Spleen (tissue), 11 donors: ENCODE measurements around the gene SLC43A1. TPM values are rescaled to one million over a fixed set of nuclear protein-coding genes. Genes with fewer than 3 reads are reported as not detected.
A peak's percentile ranks its signal among the peaks of the same experiment; 100 is the strongest.

Experiments
- DNase-seq: peaks from one replicate; pipeline ENCODE4 v3.0.0-alpha.2; 2020
- H3K27ac ChIP-seq, 8 donors: fragments of 200-600 bp; sonication (generic) in 7 of 8; 1 replicate in 4 of 8; 2 replicates in 4 of 8; pipeline versions ENCODE4 v1.5.0 to v1.8.0; 2016 to 2021; ENCODE audit warnings: inconsistent platforms in 4 of 8, mild to moderate bottlenecking in 4 of 8, moderate library complexity in 1 of 8
- H3K27me3 ChIP-seq, 7 donors: fragments of 200-600 bp; sonication (generic) in 6 of 7; replicated peaks in 1 of 7; 1 replicate in 4 of 7; 2 replicates in 3 of 7; pipeline versions ENCODE4 v1.5.0 to v1.8.0; 2016 to 2021; ENCODE audit warnings: inconsistent platforms in 3 of 7, mild to moderate bottlenecking in 1 of 7
- H3K36me3 ChIP-seq, 6 donors: fragments of 200-600 bp; sonication (generic) in 5 of 6; 1 replicate in 4 of 6; 2 replicates in 2 of 6; pipeline versions ENCODE4 v1.5.0 to v1.8.0; 2016 to 2021; ENCODE audit warnings: inconsistent platforms in 2 of 6
- H3K4me1 ChIP-seq, 6 donors: fragments of 200-600 bp; sonication (generic) in 5 of 6; 1 replicate in 3 of 6; 2 replicates in 3 of 6; pipeline versions ENCODE4 v1.5.0 to v1.8.0; 2016 to 2021; ENCODE audit warnings: inconsistent platforms in 3 of 6
- H3K4me3 ChIP-seq, 8 donors: fragments of 200-600 bp; sonication (generic) in 7 of 8; 1 replicate in 4 of 8; 2 replicates in 4 of 8; pipeline versions ENCODE4 v1.5.0 to v1.8.0; 2016 to 2021; ENCODE audit warnings: inconsistent platforms in 4 of 8, mild to moderate bottlenecking in 4 of 8, moderate library complexity in 2 of 8
- H3K9me3 ChIP-seq, 8 donors: fragments of 200-600 bp; sonication (generic) in 7 of 8; 1 replicate in 4 of 8; 2 replicates in 4 of 8; pipeline versions ENCODE4 v1.5.0 to v1.8.0; 2016 to 2021; ENCODE audit warnings: inconsistent platforms in 4 of 8
- CTCF ChIP-seq, 11 experiments: fragments of 200-600 bp in 7 of 11; fragments of 450-650 bp in 4 of 11; sonication (generic) in 4 of 11; IDR thresholded peaks in 8 of 11; conservative IDR thresholded peaks in 3 of 11; 1 replicate in 7 of 11; 2 replicates in 4 of 11; pipeline versions ENCODE4 v1.4.0 to v1.8.0; 2016 to 2021; ENCODE audit warnings: antibody characterized with exemption in 11 of 11, inconsistent platforms in 4 of 11, mild to moderate bottlenecking in 1 of 11
- POLR2A ChIP-seq, 3 donors: fragments of 450-650 bp; IDR thresholded peaks; one replicate each; pipeline ENCODE4 v1.5.1; 2017; ENCODE audit warnings: antibody characterized with exemption in 3 of 3, mild to moderate bottlenecking in 1 of 3
- POLR2AphosphoS5 ChIP-seq, 3 donors: sonication (generic); formaldehyde crosslinking; IDR thresholded peaks; one replicate each; pipeline ENCODE4 v1.5.1; 2017; ENCODE audit warnings: antibody characterized with exemption in 3 of 3
- WGBS, 5 donors: extraction: QIAGEN DNeasy Blood & Tissue Kit in 3 of 5; methylation state at CpG; one replicate each; pipeline versions ENCODE4 v1.1.5 to v1.1.7; 2013 to 2018; 5-methylcytosine and 5-hydroxymethylcytosine counted together
- intact Hi-C: fragments of 100-400 bp; cut with DNase I; formaldehyde crosslinking; loops from one replicate; pipeline ENCODE4 v1.15.0; 2023; ENCODE audit warnings: low total_unique reads
- polyA plus RNA-seq, 3 donors: library from polyadenylated mRNA; stranded (reverse); fragments of 200-250 nt; gene quantifications; one replicate each; pipeline ENCODE4 v1.2.1, GENCODE V29; 2013
- total RNA-seq, 7 donors: library from RNA; depleted of rRNA in 3 of 7; stranded (reverse); fragments of >200 nt in 3 of 7; fragmentation: NEBNext Ultra II Directional in 4 of 7; extraction: Animal tissue kit (Norgen Biotek cat#: 25700) in 4 of 7; gene quantifications; one replicate each; pipeline versions ENCODE4 v1.1.0 to v1.2.1, GENCODE V29; 2016 to 2021
- donor health status: healthy with polysubstance abuse.
- donor health status: DM: no; HTN: no; CAD: no; lungs with moderate emphysema.
- donor health status: DM: no; HTN: no; CAD: no.
- donor health status: Bipolar disorder and iron deficiency.
- donor health status: healthy.
- donor health status: DM: no; HTN: no; CAD: no.
- donor health status: DM: yes; HTN: yes; CAD: no.

The SLC43A1 gene
- total and polyA plus RNA-seq, 10 donors = 6.2 to 16.1 (median 10.8) TPM

- H3K9me3 ChIP-seq = no peaks in the 10 kb centered on the region
- 3 to 5% (median 4%) methylated on average over 48 to 52 of the region's 52 CpGs for WGBS, 5 donors
- intact Hi-C loops = no loop called here
- peaks cover 0 to 40% (median 19%) of the 10 kb centered on the region in 7 donors for H3K27me3 ChIP-seq
- peak; percentile 87 for DNase-seq
- no peak overlapping the region for H3K27ac ChIP-seq
- peaks cover 6 to 53% (median 37%) of the 10 kb centered on the region in 6 donors for H3K4me1 ChIP-seq
- peak in 1 of 3 donors; percentile 56 for TF ChIP-seq POLR2AphosphoS5 (IDR thresholded peaks at IDR 0.05)
- peak; percentile 28 to 82 (median 64) for TF ChIP-seq CTCF (IDR thresholded peaks at IDR 0.05 in 8 of 11, conservative IDR thresholded peaks at IDR 0.05 in 3 of 11)
- TF ChIP-seq POLR2A (IDR thresholded peaks at IDR 0.05) = no peak
- H3K4me3 ChIP-seq = peak overlapping the region; percentile 2 to 61 (median 22)
- peaks cover 0 to 39% (median 18%) of the 10 kb centered on the region in 6 donors for H3K36me3 ChIP-seq
These were observed 32.5 kb downstream of the SLC43A1 start for GRCh38 chr11:57482782-57483561.

- WGBS, 5 donors = 20 to 27% (median 21%) methylated on average over 41 to 44 of the region's 44 CpGs
- TF ChIP-seq CTCF (IDR thresholded peaks at IDR 0.05 in 8 of 11, conservative IDR thresholded peaks at IDR 0.05 in 3 of 11) (no peak), POLR2A (IDR thresholded peaks at IDR 0.05) (no peak), POLR2AphosphoS5 (IDR thresholded peaks at IDR 0.05) (no peak)
- Histone ChIP-seq H3K27me3 (peaks cover 0 to 46% (median 20%) of the 10 kb centered on the region in 7 donors), H3K27ac (no peak overlapping the region), H3K9me3 (no peaks in the 10 kb centered on the region), H3K36me3 (peaks cover 0 to 31% (median 18%) of the 10 kb centered on the region in 6 donors), H3K4me3 (peak overlapping the region in 5 of 8 donors; percentile 13 to 61 (median 33)), H3K4me1 (peaks cover 6 to 53% (median 39%) of the 10 kb centered on the region in 6 donors)
- intact Hi-C loops = no loop called here
- peak; percentile 73 for DNase-seq
These were observed 33.4 kb downstream of the SLC43A1 start for GRCh38 chr11:57481915-57482781.

- no peak for DNase-seq
- Histone ChIP-seq H3K27ac (no peak overlapping the region), H3K4me1 (peaks cover 6 to 62% (median 47%) of the 10 kb centered on the region in 6 donors), H3K36me3 (peaks cover 0 to 24% (median 18%) of the 10 kb centered on the region in 6 donors), H3K9me3 (no peaks in the 10 kb centered on the region), H3K4me3 (no peak overlapping the region), H3K27me3 (peaks cover 0 to 54% (median 22%) of the 10 kb centered on the region in 7 donors)
- 29 to 91% (median 36%) methylated on average over 1 to 2 of the region's 2 CpGs for WGBS, 5 donors
- TF ChIP-seq POLR2AphosphoS5 (IDR thresholded peaks at IDR 0.05) (no peak), POLR2A (IDR thresholded peaks at IDR 0.05) (no peak), CTCF (IDR thresholded peaks at IDR 0.05 in 8 of 11, conservative IDR thresholded peaks at IDR 0.05 in 3 of 11) (no peak)
- intact Hi-C loops = no loop called here
These were observed 34.2 kb downstream of the SLC43A1 start for GRCh38 chr11:57481315-57481714.
